HepG2 (cell line): ENCODE results near the gene WDR73. TPM values are rescaled to one million over a fixed set of nuclear protein-coding genes. Genes with fewer than 3 reads are reported as not detected.

ENCODE experiments used
- CCAR2 ChIP-seq: fragments of 200-400 bp; formaldehyde crosslinking; optimal IDR thresholded peaks from 2 replicates; pipeline ENCODE3; 2018; ENCODE audit warnings: low read depth, mild to moderate bottlenecking, low read length, moderate library complexity
- ESRRA ChIP-seq: sonication (generic); formaldehyde crosslinking; IDR thresholded peaks from 2 replicates; pipeline ENCODE4 v1.5.1; 2020; ENCODE audit warnings: mild to moderate bottlenecking, low read depth, missing genetic modification reagents
- HES4 ChIP-seq: sonication (generic); formaldehyde crosslinking; IDR thresholded peaks from 2 replicates; pipeline ENCODE4 v1.9.0; 2021; ENCODE audit warnings: mild to moderate bottlenecking, missing genetic modification reagents, borderline replicate concordance
- HNRNPK ChIP-seq: fragments of 200-400 bp; formaldehyde crosslinking; IDR thresholded peaks from 2 replicates; pipeline ENCODE4 v1.6.1; 2018; ENCODE audit warnings: low read length, low read depth, moderate library complexity, mild to moderate bottlenecking; ENCODE audit not compliant: poor library complexity, severe bottlenecking
- JDP2 ChIP-seq: sonication (generic); formaldehyde crosslinking; IDR thresholded peaks from 2 replicates; pipeline ENCODE4 v1.8.1; 2022; ENCODE audit warnings: missing genetic modification reagents, borderline replicate concordance
- MAX ChIP-seq: IDR thresholded peaks from 2 replicates; pipeline ENCODE4 v1.6.1; 2012; ENCODE audit warnings: inconsistent platforms
- NFIC ChIP-seq: IDR thresholded peaks from 2 replicates; pipeline ENCODE4 v1.6.1; 2012; ENCODE audit warnings: mild to moderate bottlenecking, low read length, inconsistent platforms
- POLR2G ChIP-seq: fragments of 200-400 bp; formaldehyde crosslinking; IDR thresholded peaks from 2 replicates; pipeline ENCODE4 v1.6.1; 2018; ENCODE audit warnings: mild to moderate bottlenecking, low read depth, low read length, moderate library complexity
- SIN3A ChIP-seq: IDR thresholded peaks from 2 replicates; pipeline ENCODE4 v1.6.1; 2011; ENCODE audit warnings: low read depth, mild to moderate bottlenecking, control low read depth, low read length, borderline replicate concordance
- SMAD9 ChIP-seq: sonication (generic); formaldehyde crosslinking; IDR thresholded peaks from 2 replicates; pipeline ENCODE4 v1.5.1; 2020; ENCODE audit warnings: mild to moderate bottlenecking, missing genetic modification reagents
- USF2 ChIP-seq, 2 experiments: sonication (generic) in 1 of 2; formaldehyde crosslinking in 1 of 2; IDR thresholded peaks; 2 replicates each; pipeline versions ENCODE4 v1.5.1 to v1.6.1; 2011 to 2020; ENCODE audit warnings: borderline replicate concordance in 1 of 2, low read depth in 1 of 2, low read length in 1 of 2, mild to moderate bottlenecking in 1 of 2, missing genetic modification reagents in 1 of 2, moderate library complexity in 1 of 2
- ZFP90 ChIP-seq: sonication (generic); formaldehyde crosslinking; IDR thresholded peaks from 2 replicates; pipeline ENCODE4 v1.8.0; 2022; ENCODE audit warnings: missing genetic modification reagents, mild to moderate bottlenecking, inconsistent platforms, borderline replicate concordance
- ZSCAN31 ChIP-seq: sonication (generic); formaldehyde crosslinking; IDR thresholded peaks from 2 replicates; pipeline ENCODE4 v1.5.0; 2020; ENCODE audit warnings: low read depth, mild to moderate bottlenecking, missing genetic modification reagents
- polyA plus RNA-seq, 8 experiments: library from polyadenylated mRNA; depleted of rRNA in 3 of 8; stranded (reverse) in 7 of 8; unstranded in 1 of 8; fragments of >200 nt; fragmentation: Illumina TruSeq in 4 of 8; extraction: Trizol in 4 of 8; gene quantifications; 2 replicates each; pipeline versions ENCODE4 v1.2.1 to v1.2.3, GENCODE V29; 2011 to 2016; ENCODE audit warnings: low read depth in 4 of 8, missing spikeins in 1 of 8, mixed read lengths in 1 of 8; ENCODE audit not compliant: insufficient read depth in 1 of 8
- total RNA-seq, 5 experiments: library from RNA; depleted of rRNA; stranded (reverse); fragments of >200 nt; fragmentation: Illumina TruSeq; extraction: Trizol; gene quantifications; 2 replicates each; pipeline ENCODE4 v1.2.3, GENCODE V29; 2016; ENCODE audit warnings: low read depth in 1 of 5
- TF ChIP-seq, protein P1 (sequence below): sonication (generic); formaldehyde crosslinking; IDR thresholded peaks from 2 replicates; pipeline ENCODE4 v1.9.0; 2022; ENCODE audit warnings: missing genetic modification reagents, mild to moderate bottlenecking, borderline replicate concordance
- TF ChIP-seq, protein P2 (sequence below): sonication (generic); formaldehyde crosslinking; IDR thresholded peaks from 2 replicates; pipeline ENCODE4 v1.9.0; 2021; ENCODE audit warnings: missing genetic modification reagents, mild to moderate bottlenecking, borderline replicate concordance
- TF ChIP-seq, protein P3 (sequence below): conservative IDR thresholded peaks from 2 replicates; pipeline ENCODE4 v1.6.1; 2018; ENCODE audit warnings: missing genetic modification reagents
- TF ChIP-seq, protein P4 (sequence below): sonication (generic); formaldehyde crosslinking; IDR thresholded peaks from 2 replicates; pipeline ENCODE4 v1.5.0; 2020; ENCODE audit warnings: missing genetic modification reagents
- TF ChIP-seq, protein P5 (sequence below): IDR thresholded peaks from 2 replicates; pipeline ENCODE4 v1.6.1; 2018; ENCODE audit warnings: missing genetic modification reagents, mild to moderate bottlenecking, missing compliant biosample characterization

WDR73 gene
- total and polyA plus RNA-seq, 2 of the 13 experiments (the other 11 are each of a cell fraction or from before 2014, with no cell fraction given) = 20.0 to 35.5 TPM

- TF ChIP-seq, protein P1, sequence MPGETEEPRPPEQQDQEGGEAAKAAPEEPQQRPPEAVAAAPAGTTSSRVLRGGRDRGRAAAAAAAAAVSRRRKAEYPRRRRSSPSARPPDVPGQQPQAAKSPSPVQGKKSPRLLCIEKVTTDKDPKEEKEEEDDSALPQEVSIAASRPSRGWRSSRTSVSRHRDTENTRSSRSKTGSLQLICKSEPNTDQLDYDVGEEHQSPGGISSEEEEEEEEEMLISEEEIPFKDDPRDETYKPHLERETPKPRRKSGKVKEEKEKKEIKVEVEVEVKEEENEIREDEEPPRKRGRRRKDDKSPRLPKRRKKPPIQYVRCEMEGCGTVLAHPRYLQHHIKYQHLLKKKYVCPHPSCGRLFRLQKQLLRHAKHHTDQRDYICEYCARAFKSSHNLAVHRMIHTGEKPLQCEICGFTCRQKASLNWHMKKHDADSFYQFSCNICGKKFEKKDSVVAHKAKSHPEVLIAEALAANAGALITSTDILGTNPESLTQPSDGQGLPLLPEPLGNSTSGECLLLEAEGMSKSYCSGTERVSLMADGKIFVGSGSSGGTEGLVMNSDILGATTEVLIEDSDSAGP (CRISPR knock-in tag) = peak; percentile 36; the same call in 1 of the 2 replicates
- TF ChIP-seq SIN3A = peak; percentile 44; the same call in 1 of the 2 replicates
- TF ChIP-seq CCAR2 = no peak
- no peak for TF ChIP-seq SMAD9 (CRISPR knock-in tag)
- TF ChIP-seq MAX = peak; percentile 60; the same call in 1 of the 2 replicates
- TF ChIP-seq, protein P2, sequence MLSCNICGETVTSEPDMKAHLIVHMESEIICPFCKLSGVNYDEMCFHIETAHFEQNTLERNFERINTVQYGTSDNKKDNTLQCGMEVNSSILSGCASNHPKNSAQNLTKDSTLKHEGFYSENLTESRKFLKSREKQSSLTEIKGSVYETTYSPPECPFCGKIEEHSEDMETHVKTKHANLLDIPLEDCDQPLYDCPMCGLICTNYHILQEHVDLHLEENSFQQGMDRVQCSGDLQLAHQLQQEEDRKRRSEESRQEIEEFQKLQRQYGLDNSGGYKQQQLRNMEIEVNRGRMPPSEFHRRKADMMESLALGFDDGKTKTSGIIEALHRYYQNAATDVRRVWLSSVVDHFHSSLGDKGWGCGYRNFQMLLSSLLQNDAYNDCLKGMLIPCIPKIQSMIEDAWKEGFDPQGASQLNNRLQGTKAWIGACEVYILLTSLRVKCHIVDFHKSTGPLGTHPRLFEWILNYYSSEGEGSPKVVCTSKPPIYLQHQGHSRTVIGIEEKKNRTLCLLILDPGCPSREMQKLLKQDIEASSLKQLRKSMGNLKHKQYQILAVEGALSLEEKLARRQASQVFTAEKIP (CRISPR knock-in tag) = no peak
- TF ChIP-seq, protein P3, sequence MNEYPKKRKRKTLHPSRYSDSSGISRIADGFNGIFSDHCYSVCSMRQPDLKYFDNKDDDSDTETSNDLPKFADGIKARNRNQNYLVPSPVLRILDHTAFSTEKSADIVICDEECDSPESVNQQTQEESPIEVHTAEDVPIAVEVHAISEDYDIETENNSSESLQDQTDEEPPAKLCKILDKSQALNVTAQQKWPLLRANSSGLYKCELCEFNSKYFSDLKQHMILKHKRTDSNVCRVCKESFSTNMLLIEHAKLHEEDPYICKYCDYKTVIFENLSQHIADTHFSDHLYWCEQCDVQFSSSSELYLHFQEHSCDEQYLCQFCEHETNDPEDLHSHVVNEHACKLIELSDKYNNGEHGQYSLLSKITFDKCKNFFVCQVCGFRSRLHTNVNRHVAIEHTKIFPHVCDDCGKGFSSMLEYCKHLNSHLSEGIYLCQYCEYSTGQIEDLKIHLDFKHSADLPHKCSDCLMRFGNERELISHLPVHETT = no peak
- TF ChIP-seq, protein P4, sequence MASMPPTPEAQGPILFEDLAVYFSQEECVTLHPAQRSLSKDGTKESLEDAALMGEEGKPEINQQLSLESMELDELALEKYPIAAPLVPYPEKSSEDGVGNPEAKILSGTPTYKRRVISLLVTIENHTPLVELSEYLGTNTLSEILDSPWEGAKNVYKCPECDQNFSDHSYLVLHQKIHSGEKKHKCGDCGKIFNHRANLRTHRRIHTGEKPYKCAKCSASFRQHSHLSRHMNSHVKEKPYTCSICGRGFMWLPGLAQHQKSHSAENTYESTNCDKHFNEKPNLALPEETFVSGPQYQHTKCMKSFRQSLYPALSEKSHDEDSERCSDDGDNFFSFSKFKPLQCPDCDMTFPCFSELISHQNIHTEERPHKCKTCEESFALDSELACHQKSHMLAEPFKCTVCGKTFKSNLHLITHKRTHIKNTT (CRISPR knock-in tag) = no peak
- no peak for TF ChIP-seq HES4 (CRISPR knock-in tag)
- no peak for TF ChIP-seq HNRNPK
- no peak for TF ChIP-seq ZSCAN31 (CRISPR knock-in tag)
- no peak for TF ChIP-seq JDP2 (CRISPR knock-in tag)
- TF ChIP-seq ESRRA (CRISPR knock-in tag) = no peak
- 0 out of 2 replicates have a peak, but pooled peaks have one; percentile 59 for TF ChIP-seq ZFP90
- TF ChIP-seq POLR2G = peak; percentile 76
- no peak for TF ChIP-seq USF2 (IDR thresholded peaks at IDR 0.05; ENCODE audit: low read depth, low read length)
- no peak for TF ChIP-seq USF2 (CRISPR knock-in tag; IDR thresholded peaks at IDR 0.05; ENCODE audit: borderline replicate concordance)
- 0 out of 2 replicates have a peak, but pooled peaks have one; percentile 49 for TF ChIP-seq NFIC
- TF ChIP-seq, protein P5, sequence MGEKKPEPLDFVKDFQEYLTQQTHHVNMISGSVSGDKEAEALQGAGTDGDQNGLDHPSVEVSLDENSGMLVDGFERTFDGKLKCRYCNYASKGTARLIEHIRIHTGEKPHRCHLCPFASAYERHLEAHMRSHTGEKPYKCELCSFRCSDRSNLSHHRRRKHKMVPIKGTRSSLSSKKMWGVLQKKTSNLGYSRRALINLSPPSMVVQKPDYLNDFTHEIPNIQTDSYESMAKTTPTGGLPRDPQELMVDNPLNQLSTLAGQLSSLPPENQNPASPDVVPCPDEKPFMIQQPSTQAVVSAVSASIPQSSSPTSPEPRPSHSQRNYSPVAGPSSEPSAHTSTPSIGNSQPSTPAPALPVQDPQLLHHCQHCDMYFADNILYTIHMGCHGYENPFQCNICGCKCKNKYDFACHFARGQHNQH (CRISPR knock-in tag) = peak; percentile 22; the same call in 1 of the 2 replicates
Observed at GRCh38 chr15:84658080-84658787, 4.2 kb upstream of the WDR73 start, which contains the start of gene NMB (continued).
